Forelimb muscle (tissue), 1 donor: ENCODE results near the gene WIZ. TPM values are rescaled to one million over a fixed set of nuclear protein-coding genes. Genes with fewer than 3 reads are reported as not detected.
"Not testable (repeated sequence)": the region's sequence is repeated elsewhere in the genome, so short reads cannot be mapped to it uniquely, and the experiment has no call there.

Experiments used
- DNase-seq: peaks from one replicate; pipeline ENCODE4 v3.0.0-alpha.2; 2013; ENCODE audit warnings: low read depth
- polyA plus RNA-seq: library from polyadenylated mRNA; unstranded; fragments of 120-200 nt; gene quantifications from one replicate; pipeline ENCODE4 v1.2.1, GENCODE V29; 2013; ENCODE audit not compliant: insufficient read length

The WIZ gene
- polyA plus RNA-seq, 1 donor: 31.2 TPM

GRCh38 chr19:15403151-15403531 is 46.6 kb downstream of the WIZ start:
- DNase-seq: no peak

GRCh38 chr19:15402411-15403150 is 47.2 kb downstream of the WIZ start:
- no peak for DNase-seq

DNA sequence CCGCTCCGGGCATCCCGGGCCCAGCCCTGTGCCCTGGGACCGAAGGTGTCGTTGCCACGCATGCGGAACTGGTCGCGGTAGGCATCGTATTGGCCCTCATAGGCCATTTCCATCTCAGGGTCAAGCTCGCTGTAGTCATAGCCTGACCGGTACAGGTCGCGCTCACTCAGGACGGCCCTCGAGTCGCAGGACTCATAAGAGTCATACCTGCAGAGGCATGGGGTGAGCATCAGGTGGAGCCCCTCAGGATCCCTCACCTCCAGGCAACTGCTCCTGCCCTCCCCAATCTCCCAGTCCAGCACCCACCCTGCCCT is 48.4 kb downstream of the WIZ start:
- DNase-seq: no peak

GRCh38 chr19:15400521-15401396 is 49.0 kb downstream of the WIZ start:
- no peak for DNase-seq

DNA sequence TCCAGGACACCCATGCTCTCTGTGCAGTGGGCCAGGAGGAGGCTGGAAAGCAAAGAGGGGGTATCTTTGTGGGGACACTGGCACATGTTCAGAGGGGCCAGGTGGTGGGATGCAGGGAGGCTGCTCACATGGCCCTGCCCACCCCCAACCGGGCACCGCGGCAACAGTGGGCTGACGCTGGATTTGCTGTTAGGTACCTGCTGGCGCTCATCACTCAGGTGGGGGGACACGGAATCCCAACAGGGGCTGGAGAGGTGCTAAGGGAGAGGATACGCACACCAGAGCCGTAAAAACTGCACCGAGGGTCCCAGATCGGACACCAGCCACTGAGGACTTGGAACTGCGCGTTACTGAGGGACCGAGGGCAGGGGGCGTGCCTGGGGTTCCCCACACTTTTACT is 50.1 kb downstream of the WIZ start:
- DNase-seq: no peak

- no peak for DNase-seq
These were observed 50.6 kb downstream of the WIZ start for GRCh38 chr19:15399234-15399515.

- no peak for DNase-seq
These were observed 51.1 kb downstream of the WIZ start for GRCh38 chr19:15398501-15399233.

DNA sequence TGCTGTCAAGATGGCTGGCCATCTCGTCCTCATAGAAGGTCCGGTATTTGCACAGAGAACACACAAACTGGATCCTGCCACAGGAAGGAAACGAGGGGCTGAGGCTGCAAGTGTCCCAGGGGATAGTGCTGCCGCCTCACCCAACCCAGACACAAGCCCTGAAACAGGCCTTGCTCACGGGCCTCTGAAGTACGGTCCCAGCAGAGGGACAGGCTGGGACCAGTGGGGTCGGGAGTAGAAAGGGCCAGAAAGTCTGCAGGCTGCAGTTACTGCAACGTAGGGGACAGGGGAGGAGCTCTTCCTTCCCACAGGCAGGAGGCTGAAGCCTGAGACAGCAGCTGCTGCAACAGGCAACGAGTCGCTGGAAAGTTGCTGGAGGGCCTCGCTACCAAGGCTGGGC is 52.0 kb downstream of the WIZ start:
- no peak for DNase-seq

DNA sequence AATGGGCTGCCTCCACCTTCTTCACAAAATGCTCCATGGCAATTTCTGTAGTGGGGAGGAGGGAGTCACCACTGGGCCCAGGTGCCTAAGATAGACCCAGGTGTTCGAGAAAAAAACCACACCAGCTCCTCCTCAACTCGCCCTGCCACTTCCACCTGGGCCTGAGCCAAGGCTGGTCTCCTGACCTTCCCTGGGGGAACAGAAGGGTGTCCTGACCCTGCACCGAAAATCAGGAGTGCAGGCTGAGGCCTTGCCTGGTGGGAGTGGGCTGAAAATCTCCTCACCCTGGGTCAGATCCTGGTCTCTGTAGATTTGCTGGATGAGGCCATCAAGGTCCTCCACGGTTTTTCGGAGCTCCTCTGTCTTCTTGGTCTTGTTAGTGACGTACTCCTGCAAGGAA is 52.5 kb downstream of the WIZ start:
- no peak for DNase-seq

DNA sequence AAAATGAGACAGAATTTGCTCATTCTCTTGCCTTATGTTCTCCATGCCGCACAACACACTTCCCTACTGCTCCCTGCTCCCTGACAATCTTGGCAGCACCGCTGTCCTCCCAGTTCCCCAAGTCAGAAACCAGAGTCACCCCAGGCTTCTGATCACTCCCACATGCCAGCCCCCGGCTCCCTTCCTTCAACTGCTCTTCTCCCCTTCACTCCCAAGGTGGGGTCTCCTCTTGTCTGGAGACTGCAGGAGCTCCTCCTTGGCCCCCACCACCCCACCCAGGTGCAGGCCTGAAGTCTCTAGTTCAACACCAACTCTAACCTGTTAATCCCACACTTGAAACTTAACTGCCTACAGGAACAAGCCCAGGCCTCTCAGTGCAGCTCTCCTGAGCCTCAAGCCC is 53.3 kb downstream of the WIZ start:
- DNase-seq: no peak

DNA sequence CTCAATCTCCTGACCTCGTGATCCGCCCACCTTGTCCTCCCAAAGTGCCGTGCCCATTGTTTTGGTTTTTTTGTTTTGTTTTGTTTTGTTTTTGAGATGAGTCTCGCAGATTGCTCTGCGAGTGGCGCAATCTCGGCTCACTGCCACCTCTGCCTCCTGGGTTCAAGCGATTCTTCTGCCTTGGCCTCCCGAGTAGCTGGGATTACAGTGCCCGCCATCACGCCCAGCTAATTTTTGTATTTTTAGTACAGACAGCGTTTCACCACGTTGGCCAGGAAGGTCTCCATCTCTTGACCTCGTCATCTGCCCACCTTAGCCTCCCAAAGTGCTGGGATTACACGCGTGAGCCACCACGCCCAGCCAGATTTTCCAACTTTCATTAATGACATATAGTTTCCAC is 54.5 kb downstream of the WIZ start:
- not testable (repeated sequence) for DNase-seq

GRCh38 chr19:15394426-15394825 is 55.3 kb downstream of the WIZ start:
- no peak for DNase-seq

GRCh38 chr19:15393963-15394362 is 55.8 kb downstream of the WIZ start:
- DNase-seq: no peak

GRCh38 chr19:15390814-15391213 is 58.9 kb downstream of the WIZ start:
- no peak for DNase-seq

DNA sequence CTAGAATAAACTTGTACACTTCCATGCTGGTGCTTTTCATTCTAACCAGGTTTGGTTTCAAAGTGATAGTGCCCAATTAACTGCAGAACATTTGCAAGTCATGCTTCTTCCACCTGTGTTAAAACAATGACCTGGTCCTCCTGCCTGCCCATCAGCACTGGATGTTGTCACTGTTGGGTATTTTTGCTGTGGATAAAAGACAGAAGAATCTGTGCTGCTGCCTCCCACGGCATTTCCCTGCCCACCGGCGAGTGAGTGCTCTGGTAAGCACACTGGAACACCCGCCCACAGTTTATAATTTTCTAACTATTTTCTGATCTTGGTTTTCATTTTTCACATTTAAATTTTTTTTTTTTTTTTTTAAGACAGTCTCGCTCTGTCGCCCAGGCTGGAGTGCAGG is 67.9 kb downstream of the WIZ start:
- no peak for DNase-seq

DNA sequence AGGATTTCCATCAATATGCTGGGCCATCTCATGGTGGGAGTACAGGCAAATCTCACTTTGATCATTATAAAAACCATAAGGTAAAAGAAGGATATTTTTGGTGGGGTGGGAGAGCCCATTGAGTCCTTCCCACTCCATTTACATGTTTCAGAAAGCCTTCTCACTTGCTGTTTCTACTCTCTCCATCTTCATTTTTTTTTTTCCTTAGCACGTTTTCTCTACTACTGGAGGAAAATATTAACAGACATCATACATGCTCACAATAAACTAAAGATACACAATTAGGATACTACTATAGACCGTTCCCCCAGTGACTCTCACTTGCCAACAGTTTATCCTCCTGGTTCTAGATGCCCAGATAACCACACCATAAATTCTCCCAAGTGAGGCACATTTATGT is 68.3 kb downstream of the WIZ start:
- DNase-seq: no peak

GRCh38 chr19:15379999-15380647 is 69.6 kb downstream of the WIZ start:
- DNase-seq: no peak

- peak; percentile 91 for DNase-seq
These were observed 70.4 kb downstream of the WIZ start, which contains the start of gene AKAP8 for GRCh38 chr19:15379083-15379998. Gene AKAP8, minus strand, starts transcription at chr19:15379787. Its CDS starts 56 bp downstream, at chr19:15379731.

- no peak for DNase-seq
These were observed 71.1 kb downstream of the WIZ start for GRCh38 chr19:15378534-15379082.

- no peak for DNase-seq
These were observed 74.8 kb downstream of the WIZ start for GRCh38 chr19:15374796-15375440.
